HCT116 (cell line): Measurements from ENCODE around the gene GPA33. TPM values are rescaled to one million over a fixed set of nuclear protein-coding genes. Genes with fewer than 3 reads are reported as not detected.

Experiments
- ATAC-seq: fragments of 200-7000 bp; cut with Tn5 transposase; 2 replicates; pipeline ENCODE4 v1.9.1; 2020; ENCODE audit warnings: mild to moderate bottlenecking, moderate library complexity
- BruUV-seq: library from RNA; stranded (reverse); fragments of 400-500 nt; replicated peaks from 2 replicates; lab custom pipeline; 2021; lab: Mats Ljungman, UMichigan
- CTCF ChIA-PET: fragments of 300-600 bp; sonication (Branson Sonifier 250); formaldehyde crosslinking; loops from one replicate; lab custom pipeline; 2021; ENCODE audit warnings: antibody characterized with exemption; lab: Charles Lee
- POLR2A ChIA-PET: fragments of 300-600, 350-600 bp; sonication (Branson Sonifier 250); formaldehyde crosslinking; loops from one replicate; lab custom pipeline; 2021; ENCODE audit warnings: antibody characterized with exemption; lab: Charles Lee
- RAD21 ChIA-PET, 2 experiments: fragments of 300-600 bp; sonication (Branson Sonifier 250); formaldehyde crosslinking; loops; one replicate each; lab custom pipeline; 2023; ENCODE audit warnings: low total read pairs in 2 of 2; ENCODE audit not compliant: uncharacterized antibody in 2 of 2, unreplicated experiment in 2 of 2, low non-redundant PET in 1 of 2; lab: Charles Lee
- DNase-seq: peaks from one replicate; pipeline ENCODE4 v3.0.0-alpha.2; 2010; ENCODE audit warnings: low read depth, low spot score
- H2AFZ ChIP-seq: fragments of 200-600 bp; shearing (Covaris generic), sonication (generic); 2 replicates; pipeline ENCODE4 v1.6.1; 2017; ENCODE audit warnings: low read depth, mixed run types, mixed read lengths, antibody characterized with exemption, low read length; ENCODE audit not compliant: poor library complexity, severe bottlenecking
- H3K27ac ChIP-seq: 2 replicates; pipeline ENCODE4 v1.5.1; 2012; ENCODE audit warnings: low read depth, low read length
- H3K27me3 ChIP-seq: fragments of 200-600 bp; sonication (generic); 2 replicates; pipeline ENCODE4 v1.6.1; 2016; ENCODE audit warnings: mixed run types, low read length, mixed read lengths; ENCODE audit not compliant: insufficient read depth
- H3K36me3 ChIP-seq, 2 experiments: fragments of 200-500 bp in 1 of 2; fragments of 200-600 bp in 1 of 2; sonication (Bioruptor generic) in 1 of 2; sonication (generic) in 1 of 2; 2 replicates each; pipeline versions ENCODE4 v1.5.1 to v1.6.1; 2014 to 2016; ENCODE audit warnings: low read length in 2 of 2, inconsistent platforms in 1 of 2, mixed read lengths in 1 of 2, mixed run types in 1 of 2; ENCODE audit not compliant: insufficient read depth in 2 of 2, control insufficient read depth in 1 of 2
- H3K4me1 ChIP-seq, 2 experiments: fragments of 200-600 bp in 1 of 2; sonication (generic) in 1 of 2; 2 replicates each; pipeline versions ENCODE4 v1.5.1 to v1.6.1; 2012 to 2017; ENCODE audit warnings: low read length in 2 of 2, inconsistent platforms in 1 of 2, mild to moderate bottlenecking in 1 of 2, mixed read lengths in 1 of 2, mixed run types in 1 of 2, moderate library complexity in 1 of 2; ENCODE audit not compliant: insufficient read depth in 2 of 2, control insufficient read depth in 1 of 2
- H3K4me2 ChIP-seq: fragments of 200-600 bp; sonication (generic); 2 replicates; pipeline ENCODE4 v1.6.1; 2017; ENCODE audit warnings: mixed run types, low read length, mixed read lengths
- H3K4me3 ChIP-seq, 2 experiments: fragments of 200-600 bp in 1 of 2; sonication (generic) in 1 of 2; replicated peaks in 1 of 2; 2 replicates each; pipeline ENCODE4 v1.5.1; 2011 to 2016; ENCODE audit warnings: low read length in 2 of 2, control low read depth in 1 of 2, low read depth in 1 of 2, mild to moderate bottlenecking in 1 of 2, mixed read lengths in 1 of 2, mixed run types in 1 of 2
- H3K79me2 ChIP-seq: fragments of 200-600 bp; sonication (generic); 2 replicates; pipeline ENCODE4 v1.6.1; 2017; ENCODE audit warnings: mild to moderate bottlenecking, mixed run types, low read length, moderate library complexity, mixed read lengths; ENCODE audit not compliant: insufficient read depth
- H3K9ac ChIP-seq: fragments of 200-600 bp; sonication (generic); 2 replicates; pipeline ENCODE4 v1.6.1; 2016; ENCODE audit warnings: low read length, mixed read lengths
- H3K9me2 ChIP-seq: fragments of 200-600 bp; sonication (generic), shearing (Covaris generic); 2 replicates; pipeline ENCODE4 v1.6.1; 2017; ENCODE audit warnings: mixed run types, mild to moderate bottlenecking, moderate library complexity; ENCODE audit not compliant: insufficient read depth
- H3K9me3 ChIP-seq, 2 experiments: fragments of 200-500 bp in 1 of 2; fragments of 200-600 bp in 1 of 2; sonication (Bioruptor generic) in 1 of 2; sonication (generic) in 1 of 2; 2 replicates each; pipeline ENCODE4 v1.6.1; 2014 to 2017; ENCODE audit warnings: low read length in 2 of 2, mixed read lengths in 2 of 2, inconsistent platforms in 1 of 2, low read depth in 1 of 2, mild to moderate bottlenecking in 1 of 2, mixed run types in 1 of 2, moderate library complexity in 1 of 2; ENCODE audit not compliant: control insufficient read depth in 1 of 2, insufficient read depth in 1 of 2
- H4K20me1 ChIP-seq: fragments of 200-600 bp; sonication (generic), shearing (Covaris generic); 2 replicates; pipeline ENCODE4 v1.6.1; 2017; ENCODE audit warnings: mixed run types, mild to moderate bottlenecking, moderate library complexity; ENCODE audit not compliant: insufficient read depth
- FOSL1 ChIP-seq: IDR thresholded peaks from 2 replicates; pipeline ENCODE4 v1.6.1; 2012; ENCODE audit warnings: low read depth
- JUND ChIP-seq: IDR thresholded peaks from 2 replicates; pipeline ENCODE4 v1.6.1; 2012
- POLR2A ChIP-seq: IDR thresholded peaks from 2 replicates; pipeline ENCODE4 v1.7.0; 2011; ENCODE audit warnings: borderline replicate concordance; ENCODE audit not compliant: insufficient read depth, insufficient read length; ENCODE audit errors: extremely low read depth
- POLR2AphosphoS5 ChIP-seq: IDR thresholded peaks from 2 replicates; pipeline ENCODE4 v1.6.1; 2011; ENCODE audit warnings: mild to moderate bottlenecking, low read depth, low read length, moderate library complexity
- RAD21 ChIP-seq: IDR thresholded peaks from 2 replicates; pipeline ENCODE4 v1.6.1; 2012; ENCODE audit warnings: low read depth, mild to moderate bottlenecking
- SRF ChIP-seq: IDR thresholded peaks from 2 replicates; pipeline ENCODE4 v1.6.1; 2012; ENCODE audit warnings: low read depth
- YY1 ChIP-seq: IDR thresholded peaks from 2 replicates; pipeline ENCODE4 v1.6.1; 2011; ENCODE audit warnings: low read length, low read depth, moderate library complexity, mild to moderate bottlenecking; ENCODE audit not compliant: insufficient replicate concordance; ENCODE audit errors: extremely low read depth
- ZFX ChIP-seq: fragments of 450-650 bp; IDR thresholded peaks from 2 replicates; pipeline ENCODE4 v1.6.1; 2017
- ZNF274 ChIP-seq: fragments of 200-500 bp; sonication (Bioruptor generic); IDR thresholded peaks from 2 replicates; pipeline ENCODE4 v1.6.1; 2014; ENCODE audit warnings: mild to moderate bottlenecking, low read depth, low read length, inconsistent platforms
- intact Hi-C: fragments of 100-400 bp; cut with micrococcal nuclease; formaldehyde crosslinking; loops from 2 replicates; pipeline ENCODE4 v1.10.0; 2022
- total RNA-seq: library from RNA; stranded (reverse); gene quantifications from one replicate; pipeline ENCODE4 v1.2.1, GENCODE V29; 2021; ENCODE audit not compliant: unreplicated experiment
- TF ChIP-seq, protein P1 (sequence below): IDR thresholded peaks from 2 replicates; pipeline ENCODE4 v1.6.1; 2012
- TF ChIP-seq, protein P2 (sequence below): IDR thresholded peaks from 2 replicates; pipeline ENCODE4 v1.6.1; 2012; ENCODE audit warnings: low read depth
- TF ChIP-seq, protein P3 (sequence below): IDR thresholded peaks from 2 replicates; pipeline ENCODE4 v1.6.1; 2011; ENCODE audit warnings: mild to moderate bottlenecking, low read length, moderate library complexity; ENCODE audit not compliant: insufficient replicate concordance; ENCODE audit errors: extremely low read depth
- TF ChIP-seq, protein P4 (sequence below), 3 experiments: fragments of 200-600 bp in 1 of 3; sonication (generic) in 1 of 3; IDR thresholded peaks in 2 of 3; conservative IDR thresholded peaks in 1 of 3; 2 replicates each; pipeline ENCODE4 v1.5.1; 2012 to 2017; ENCODE audit warnings: low read depth in 2 of 3, low read length in 2 of 3, antibody characterized with exemption in 1 of 3, borderline replicate concordance in 1 of 3, control low read depth in 1 of 3, mild to moderate bottlenecking in 1 of 3, mixed read lengths in 1 of 3, mixed run types in 1 of 3, moderate library complexity in 1 of 3; ENCODE audit not compliant: insufficient read depth in 1 of 3
- TF ChIP-seq, protein P5 (sequence below): IDR thresholded peaks from 2 replicates; pipeline ENCODE4 v1.6.1; 2012

GPA33 gene
- total RNA-seq, 1 experiment from 2014 or later: 0.22 TPM

DNA sequence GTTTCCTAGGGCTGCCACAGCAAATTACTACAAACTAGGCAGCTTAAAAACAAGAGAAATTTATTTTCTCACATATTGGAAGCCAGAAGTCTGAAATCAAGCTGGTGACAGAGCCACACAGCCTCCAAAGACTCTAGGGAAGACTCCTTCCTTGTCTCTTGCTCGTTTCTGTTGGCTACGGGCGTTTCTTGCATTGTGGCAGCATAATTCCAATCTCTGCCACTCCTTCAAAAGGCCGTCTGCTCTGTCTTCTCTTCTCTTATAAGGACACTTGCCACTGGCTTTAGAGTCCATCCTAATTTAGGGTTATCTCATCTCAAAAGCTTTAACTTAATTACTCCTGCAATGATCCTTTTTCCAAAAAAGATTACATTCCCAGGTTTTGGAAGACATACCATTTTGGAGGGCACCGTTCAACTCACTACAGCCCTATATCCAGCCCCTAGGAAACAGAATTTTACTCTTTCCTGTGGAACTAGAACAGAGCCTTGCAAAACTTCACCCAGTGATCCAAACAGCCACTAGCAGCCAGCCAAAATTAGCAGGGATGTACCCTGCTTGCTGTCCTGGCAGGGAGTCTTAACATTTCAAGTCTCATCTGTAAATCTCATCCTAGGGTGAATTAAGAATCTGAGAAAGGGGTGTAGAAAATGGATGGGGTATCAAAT, 12.9 kb upstream of the GPA33 start (continued):
- TF ChIP-seq, protein P1, sequence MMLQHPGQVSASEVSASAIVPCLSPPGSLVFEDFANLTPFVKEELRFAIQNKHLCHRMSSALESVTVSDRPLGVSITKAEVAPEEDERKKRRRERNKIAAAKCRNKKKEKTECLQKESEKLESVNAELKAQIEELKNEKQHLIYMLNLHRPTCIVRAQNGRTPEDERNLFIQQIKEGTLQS: no peak
- TF ChIP-seq YY1: no peak

DNA sequence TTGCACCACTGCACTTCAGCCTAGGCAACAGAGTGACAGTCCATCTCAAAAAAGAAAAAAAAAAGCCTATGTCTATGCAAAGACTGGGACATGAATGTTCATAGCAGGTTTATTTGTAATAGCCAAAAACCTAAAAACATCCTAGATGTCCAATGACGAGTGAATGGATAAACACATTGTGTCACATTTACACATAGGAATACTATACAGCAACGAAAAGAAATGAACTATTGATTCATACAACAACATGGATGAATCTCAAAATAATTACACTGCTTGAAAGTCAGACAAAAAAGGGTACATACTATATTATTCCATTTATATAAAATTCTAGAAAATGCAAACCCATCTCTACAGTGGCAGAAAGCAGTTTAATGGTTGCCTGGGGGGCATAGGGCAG, 11.6 kb upstream of the GPA33 start:
- no peak overlapping the region for H3K4me3 ChIP-seq
- CTCF ChIA-PET: no interaction called here
- no peak overlapping the region for H2AFZ ChIP-seq
- DNase-seq: no peak
- POLR2A ChIA-PET: no interaction called here
- H3K79me2 ChIP-seq: no peaks in the 10 kb centered on the region
- H3K36me3 ChIP-seq: no peaks in the 10 kb centered on the region
- no peaks in the 10 kb centered on the region for H3K27me3 ChIP-seq
- H3K9me3 ChIP-seq: no peaks in the 10 kb centered on the region
- no peak for ATAC-seq
- no peak for TF ChIP-seq POLR2A
- TF ChIP-seq, protein P2, sequence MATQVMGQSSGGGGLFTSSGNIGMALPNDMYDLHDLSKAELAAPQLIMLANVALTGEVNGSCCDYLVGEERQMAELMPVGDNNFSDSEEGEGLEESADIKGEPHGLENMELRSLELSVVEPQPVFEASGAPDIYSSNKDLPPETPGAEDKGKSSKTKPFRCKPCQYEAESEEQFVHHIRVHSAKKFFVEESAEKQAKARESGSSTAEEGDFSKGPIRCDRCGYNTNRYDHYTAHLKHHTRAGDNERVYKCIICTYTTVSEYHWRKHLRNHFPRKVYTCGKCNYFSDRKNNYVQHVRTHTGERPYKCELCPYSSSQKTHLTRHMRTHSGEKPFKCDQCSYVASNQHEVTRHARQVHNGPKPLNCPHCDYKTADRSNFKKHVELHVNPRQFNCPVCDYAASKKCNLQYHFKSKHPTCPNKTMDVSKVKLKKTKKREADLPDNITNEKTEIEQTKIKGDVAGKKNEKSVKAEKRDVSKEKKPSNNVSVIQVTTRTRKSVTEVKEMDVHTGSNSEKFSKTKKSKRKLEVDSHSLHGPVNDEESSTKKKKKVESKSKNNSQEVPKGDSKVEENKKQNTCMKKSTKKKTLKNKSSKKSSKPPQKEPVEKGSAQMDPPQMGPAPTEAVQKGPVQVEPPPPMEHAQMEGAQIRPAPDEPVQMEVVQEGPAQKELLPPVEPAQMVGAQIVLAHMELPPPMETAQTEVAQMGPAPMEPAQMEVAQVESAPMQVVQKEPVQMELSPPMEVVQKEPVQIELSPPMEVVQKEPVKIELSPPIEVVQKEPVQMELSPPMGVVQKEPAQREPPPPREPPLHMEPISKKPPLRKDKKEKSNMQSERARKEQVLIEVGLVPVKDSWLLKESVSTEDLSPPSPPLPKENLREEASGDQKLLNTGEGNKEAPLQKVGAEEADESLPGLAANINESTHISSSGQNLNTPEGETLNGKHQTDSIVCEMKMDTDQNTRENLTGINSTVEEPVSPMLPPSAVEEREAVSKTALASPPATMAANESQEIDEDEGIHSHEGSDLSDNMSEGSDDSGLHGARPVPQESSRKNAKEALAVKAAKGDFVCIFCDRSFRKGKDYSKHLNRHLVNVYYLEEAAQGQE: no peak
- no peak for TF ChIP-seq SRF
- TF ChIP-seq, protein P1: no peak
- TF ChIP-seq ZNF274: no peak
- no peak for TF ChIP-seq JUND
- TF ChIP-seq YY1: no peak
- TF ChIP-seq, protein P3, sequence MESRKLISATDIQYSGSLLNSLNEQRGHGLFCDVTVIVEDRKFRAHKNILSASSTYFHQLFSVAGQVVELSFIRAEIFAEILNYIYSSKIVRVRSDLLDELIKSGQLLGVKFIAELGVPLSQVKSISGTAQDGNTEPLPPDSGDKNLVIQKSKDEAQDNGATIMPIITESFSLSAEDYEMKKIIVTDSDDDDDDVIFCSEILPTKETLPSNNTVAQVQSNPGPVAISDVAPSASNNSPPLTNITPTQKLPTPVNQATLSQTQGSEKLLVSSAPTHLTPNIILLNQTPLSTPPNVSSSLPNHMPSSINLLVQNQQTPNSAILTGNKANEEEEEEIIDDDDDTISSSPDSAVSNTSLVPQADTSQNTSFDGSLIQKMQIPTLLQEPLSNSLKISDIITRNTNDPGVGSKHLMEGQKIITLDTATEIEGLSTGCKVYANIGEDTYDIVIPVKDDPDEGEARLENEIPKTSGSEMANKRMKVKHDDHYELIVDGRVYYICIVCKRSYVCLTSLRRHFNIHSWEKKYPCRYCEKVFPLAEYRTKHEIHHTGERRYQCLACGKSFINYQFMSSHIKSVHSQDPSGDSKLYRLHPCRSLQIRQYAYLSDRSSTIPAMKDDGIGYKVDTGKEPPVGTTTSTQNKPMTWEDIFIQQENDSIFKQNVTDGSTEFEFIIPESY: no peak
- no peak for TF ChIP-seq RAD21
- TF ChIP-seq, protein P4, sequence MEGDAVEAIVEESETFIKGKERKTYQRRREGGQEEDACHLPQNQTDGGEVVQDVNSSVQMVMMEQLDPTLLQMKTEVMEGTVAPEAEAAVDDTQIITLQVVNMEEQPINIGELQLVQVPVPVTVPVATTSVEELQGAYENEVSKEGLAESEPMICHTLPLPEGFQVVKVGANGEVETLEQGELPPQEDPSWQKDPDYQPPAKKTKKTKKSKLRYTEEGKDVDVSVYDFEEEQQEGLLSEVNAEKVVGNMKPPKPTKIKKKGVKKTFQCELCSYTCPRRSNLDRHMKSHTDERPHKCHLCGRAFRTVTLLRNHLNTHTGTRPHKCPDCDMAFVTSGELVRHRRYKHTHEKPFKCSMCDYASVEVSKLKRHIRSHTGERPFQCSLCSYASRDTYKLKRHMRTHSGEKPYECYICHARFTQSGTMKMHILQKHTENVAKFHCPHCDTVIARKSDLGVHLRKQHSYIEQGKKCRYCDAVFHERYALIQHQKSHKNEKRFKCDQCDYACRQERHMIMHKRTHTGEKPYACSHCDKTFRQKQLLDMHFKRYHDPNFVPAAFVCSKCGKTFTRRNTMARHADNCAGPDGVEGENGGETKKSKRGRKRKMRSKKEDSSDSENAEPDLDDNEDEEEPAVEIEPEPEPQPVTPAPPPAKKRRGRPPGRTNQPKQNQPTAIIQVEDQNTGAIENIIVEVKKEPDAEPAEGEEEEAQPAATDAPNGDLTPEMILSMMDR (IDR thresholded peaks at IDR 0.05 in 2 of 3, conservative IDR thresholded peaks at IDR 0.05 in 1 of 3; ENCODE audit: borderline replicate concordance in 1 of 3, insufficient read depth in 1 of 3, low read depth in 2 of 3, low read length in 2 of 3): no peak
- TF ChIP-seq FOSL1: no peak
- TF ChIP-seq, protein P5, sequence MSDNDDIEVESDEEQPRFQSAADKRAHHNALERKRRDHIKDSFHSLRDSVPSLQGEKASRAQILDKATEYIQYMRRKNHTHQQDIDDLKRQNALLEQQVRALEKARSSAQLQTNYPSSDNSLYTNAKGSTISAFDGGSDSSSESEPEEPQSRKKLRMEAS: no peak
- TF ChIP-seq ZFX: no peak
- no peak for TF ChIP-seq POLR2AphosphoS5
- H4K20me1 ChIP-seq: no peaks in the 10 kb centered on the region
- H3K9ac ChIP-seq: no peak overlapping the region
- H3K27ac ChIP-seq: no peak overlapping the region
- intact Hi-C loops: no loop called here
- peaks cover 0 to 18% of the 10 kb centered on the region in 2 experiments; a peak in 2 of 4 replicates for H3K4me1 ChIP-seq
- no peaks in the 10 kb centered on the region for H3K9me2 ChIP-seq
- H3K4me2 ChIP-seq: no peak overlapping the region
- no TSS peak for BruUV-seq
- RAD21 ChIA-PET: no interaction called here
